HFF-Myc (cell line): ENCODE measurements around the gene GATAD2A.

ENCODE experiments used
- DNase-seq: peaks from one replicate; pipeline ENCODE4 v3.0.0-alpha.2; 2011; ENCODE audit warnings: low read depth; ENCODE audit errors: extremely low read depth
- H3K4me3 ChIP-seq: replicated peaks from 2 replicates; pipeline ENCODE4 v1.5.1; 2011; ENCODE audit warnings: low read depth, mild to moderate bottlenecking, control low read depth, low read length
- TF ChIP-seq, protein P1 (sequence below): IDR thresholded peaks from 2 replicates; pipeline ENCODE4 v1.5.1; 2012; ENCODE audit warnings: mild to moderate bottlenecking, low read depth, low read length, control low read depth; ENCODE audit errors: missing control alignments

GATAD2A gene

DNA sequence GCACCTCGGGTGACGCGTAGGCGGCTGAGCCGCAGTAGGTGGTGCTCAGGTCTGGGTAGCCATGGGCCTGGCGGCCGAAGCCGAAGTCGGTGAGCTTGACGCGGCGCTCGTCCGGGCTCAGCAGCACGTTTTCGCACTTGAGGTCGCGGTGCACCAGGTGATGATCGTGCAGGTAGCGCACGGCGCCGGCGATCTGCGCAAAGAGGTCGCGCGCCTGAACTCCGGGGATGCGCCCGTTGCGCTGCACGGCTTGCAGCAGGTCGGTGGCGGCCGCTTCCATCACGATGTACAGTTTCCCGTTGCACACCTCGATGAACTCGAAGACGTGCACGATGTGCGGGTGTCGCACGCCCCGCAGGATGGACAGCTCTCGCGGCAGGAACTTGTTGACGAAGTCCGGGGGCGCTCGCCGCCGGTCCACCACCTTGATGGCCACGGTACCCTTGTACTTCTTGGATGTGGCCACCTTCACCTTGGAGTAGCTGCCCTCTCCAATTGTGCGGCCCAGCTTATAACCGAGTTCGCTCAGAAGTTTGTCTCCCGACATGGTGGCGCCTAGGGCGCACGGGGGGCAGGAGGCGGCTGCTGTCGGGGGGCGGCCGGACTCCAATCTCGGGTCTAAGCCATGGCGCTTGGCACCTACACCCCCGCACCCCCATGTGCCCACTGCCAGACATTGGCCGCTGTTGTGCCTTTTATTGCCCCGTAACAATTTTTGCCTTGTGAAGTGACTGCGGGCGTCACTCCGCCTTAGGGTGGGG, 109.6 kb downstream of the GATAD2A start, which contains the start of gene TSSK6:
TSS of gene TSSK6 (minus strand) at position 668 of the 761 bp plus-strand sequence. CDS start at position 547, 121 bp downstream.
- DNase-seq, result no peak
- H3K4me3 ChIP-seq, result peak within 1 kb of the TSS; percentile 95
- TF ChIP-seq, protein P1, sequence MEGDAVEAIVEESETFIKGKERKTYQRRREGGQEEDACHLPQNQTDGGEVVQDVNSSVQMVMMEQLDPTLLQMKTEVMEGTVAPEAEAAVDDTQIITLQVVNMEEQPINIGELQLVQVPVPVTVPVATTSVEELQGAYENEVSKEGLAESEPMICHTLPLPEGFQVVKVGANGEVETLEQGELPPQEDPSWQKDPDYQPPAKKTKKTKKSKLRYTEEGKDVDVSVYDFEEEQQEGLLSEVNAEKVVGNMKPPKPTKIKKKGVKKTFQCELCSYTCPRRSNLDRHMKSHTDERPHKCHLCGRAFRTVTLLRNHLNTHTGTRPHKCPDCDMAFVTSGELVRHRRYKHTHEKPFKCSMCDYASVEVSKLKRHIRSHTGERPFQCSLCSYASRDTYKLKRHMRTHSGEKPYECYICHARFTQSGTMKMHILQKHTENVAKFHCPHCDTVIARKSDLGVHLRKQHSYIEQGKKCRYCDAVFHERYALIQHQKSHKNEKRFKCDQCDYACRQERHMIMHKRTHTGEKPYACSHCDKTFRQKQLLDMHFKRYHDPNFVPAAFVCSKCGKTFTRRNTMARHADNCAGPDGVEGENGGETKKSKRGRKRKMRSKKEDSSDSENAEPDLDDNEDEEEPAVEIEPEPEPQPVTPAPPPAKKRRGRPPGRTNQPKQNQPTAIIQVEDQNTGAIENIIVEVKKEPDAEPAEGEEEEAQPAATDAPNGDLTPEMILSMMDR, result no peak

DNA sequence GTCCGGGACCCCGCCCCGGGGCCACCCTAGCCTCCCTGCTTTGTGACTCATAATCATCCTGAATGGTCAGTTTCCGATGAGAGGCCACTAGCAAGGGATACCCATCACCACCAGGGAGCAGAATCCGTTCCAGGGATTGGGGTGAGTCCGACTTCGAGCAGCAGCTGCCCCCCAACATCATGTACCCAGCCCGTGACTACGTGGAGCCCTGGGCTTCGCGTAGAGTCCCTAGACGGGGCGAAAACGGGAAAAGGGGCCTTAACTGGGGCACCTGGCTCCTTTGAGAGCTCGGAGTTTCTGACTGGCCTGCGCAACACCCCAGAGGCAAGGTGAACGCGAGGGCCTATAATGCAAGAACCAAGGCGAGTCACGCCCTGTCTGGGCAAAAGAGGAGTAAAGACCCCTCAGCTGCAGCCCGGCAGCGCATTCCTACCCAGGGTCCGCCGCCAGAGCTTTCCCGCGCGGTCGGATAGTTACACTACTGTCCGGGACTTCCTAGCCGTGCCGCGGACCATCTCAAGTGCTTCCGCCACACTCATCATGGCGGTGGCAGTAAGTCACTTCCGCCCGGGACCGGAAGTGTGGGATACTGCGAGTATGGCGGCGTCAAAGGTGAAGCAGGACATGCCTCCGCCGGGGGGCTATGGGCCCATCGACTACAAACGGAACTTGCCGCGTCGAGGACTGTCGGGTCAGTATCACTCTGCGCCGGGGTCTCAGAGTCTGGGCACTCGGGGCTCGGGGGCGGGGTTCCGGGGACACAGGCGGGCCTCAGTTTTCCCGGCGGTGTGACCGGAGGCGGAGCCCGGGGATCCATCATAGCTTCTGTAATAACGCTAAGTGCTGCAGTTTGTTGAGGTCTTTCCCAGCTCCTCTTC, 110.4 kb downstream of the GATAD2A start, which contains the start of gene NDUFA13:
TSS of gene NDUFA13 (plus strand) at position 584 of the 878 bp plus-strand sequence. CDS start at position 598, 14 bp downstream.
- peak; percentile 87 for DNase-seq
- peak within 1 kb of the TSS; percentile 95 for H3K4me3 ChIP-seq
- TF ChIP-seq, protein P1, result no peak

DNA sequence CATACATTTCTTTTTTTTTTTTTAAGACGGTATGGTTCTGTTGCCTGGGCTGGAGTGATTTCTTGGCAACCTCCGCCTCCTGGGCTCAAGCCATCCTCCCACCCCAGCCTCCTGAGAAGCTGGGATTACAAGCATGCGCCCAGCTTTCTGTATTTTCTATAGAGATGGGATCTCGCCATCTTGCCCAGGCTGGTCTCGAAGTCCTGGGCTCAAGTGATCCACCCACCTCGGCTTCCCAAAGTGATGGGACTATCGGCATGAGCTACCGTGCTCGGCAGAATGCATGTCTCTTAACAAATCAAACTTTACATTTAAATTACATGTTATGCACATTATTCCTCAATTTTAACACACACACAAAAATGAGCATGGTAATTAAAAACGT, 111.8 kb downstream of the GATAD2A start:
- H3K4me3 ChIP-seq, result peak overlapping the region; percentile 95
- TF ChIP-seq, protein P1, result no peak
- no peak for DNase-seq

DNA sequence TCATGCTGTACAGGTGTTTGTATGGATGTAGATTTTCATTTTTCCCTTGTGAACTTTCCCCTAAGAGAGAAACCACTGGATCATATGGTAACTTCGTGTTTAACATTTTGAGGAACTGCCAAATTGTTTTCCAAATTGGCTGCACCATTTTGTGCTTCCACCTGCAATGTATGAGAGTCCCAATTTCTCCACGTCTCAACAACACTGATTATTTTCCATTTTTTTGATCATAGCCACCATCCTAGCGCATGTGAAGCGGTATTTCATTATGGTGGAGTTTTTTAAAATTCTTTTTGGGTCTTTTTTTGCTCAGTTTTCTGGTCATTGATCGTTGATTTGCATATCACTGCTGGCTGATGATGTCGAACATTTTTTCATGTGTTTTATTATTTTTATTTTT, 115.5 kb downstream of the GATAD2A start:
- TF ChIP-seq, protein P1, result no peak
- H3K4me3 ChIP-seq, result no peak overlapping the region
- no peak for DNase-seq

DNA sequence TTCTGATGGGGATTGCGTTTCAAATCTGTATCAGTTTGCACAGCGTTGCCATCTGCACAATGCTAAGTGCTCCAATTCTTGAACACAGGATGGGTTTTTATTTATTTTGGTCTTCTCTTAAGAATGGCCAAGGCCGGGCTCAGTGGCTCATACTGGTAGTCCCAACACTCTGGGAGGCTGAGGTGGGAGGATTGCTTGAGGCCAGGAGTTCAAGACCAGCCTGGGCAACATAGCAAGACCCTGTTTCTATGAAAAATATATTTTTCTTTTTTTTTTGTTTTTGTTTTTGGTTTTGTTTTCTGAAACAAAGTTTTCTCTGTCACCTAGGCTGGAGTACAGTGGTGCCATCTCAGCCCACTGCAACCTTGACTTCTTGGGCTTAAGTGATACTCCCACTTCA, 117.7 kb downstream of the GATAD2A start:
- H3K4me3 ChIP-seq, result no peak overlapping the region
- DNase-seq, result no peak
- TF ChIP-seq, protein P1, result no peak

DNA sequence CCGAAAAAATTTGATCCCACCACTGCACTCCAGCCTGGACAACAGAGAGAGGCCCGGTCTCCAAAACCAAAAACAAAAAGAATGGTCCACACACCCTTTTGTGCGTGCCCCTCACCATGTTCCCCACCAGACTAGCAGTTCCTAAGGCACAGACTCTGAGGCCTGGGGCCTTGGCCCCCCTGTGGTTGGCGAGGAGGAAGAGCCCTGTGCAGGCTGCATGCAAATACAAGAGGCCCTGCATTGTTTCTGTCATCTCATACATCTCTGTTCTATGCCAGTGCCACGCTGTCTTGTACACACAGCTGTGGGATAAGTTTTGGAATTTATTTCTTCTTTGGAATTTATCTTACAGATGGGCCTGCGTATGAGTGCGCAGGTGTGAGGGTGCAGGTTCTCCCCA, 118.6 kb downstream of the GATAD2A start:
- TF ChIP-seq, protein P1, result no peak
- no peak for DNase-seq
- H3K4me3 ChIP-seq, result no peak overlapping the region
